ENCODE results near the gene TIGD2.

The TIGD2 gene

GRCh38 chr4:89161841-89162240 lies 50.5 kb downstream of the TIGD2 start:
- no peak overlapping the region for H3K27ac Mint-ChIP-seq
- H3K27me3 Mint-ChIP-seq, result peaks cover 9% of the 10 kb centered on the region
- H3K4me3 Mint-ChIP-seq, result no peak overlapping the region
- CTCF ChIA-PET, result interaction anchor here (0.7 to 1.8 kb wide), 3 partner anchors 15 to 65 kb away, joined by 3 to 6 read pairs (median 6); no protein-coding TSS in a partner anchor
- no peaks in the 10 kb centered on the region for H3K4me1 Mint-ChIP-seq
- no peaks in the 10 kb centered on the region for H3K36me3 Mint-ChIP-seq
- no peaks in the 10 kb centered on the region for H3K9me3 Mint-ChIP-seq
- DNase-seq, result no peak

- CTCF ChIA-PET, result interaction anchor here (0.7 to 1.8 kb wide), 4 partner anchors 14 to 272 kb away, joined by 3 to 6 read pairs (median 6); no protein-coding TSS in a partner anchor
- no peak for DNase-seq
- Mint-ChIP-seq H3K4me1 (no peaks in the 10 kb centered on the region), H3K27ac (no peak overlapping the region), H3K36me3 (no peaks in the 10 kb centered on the region), H3K4me3 (no peak overlapping the region), H3K9me3 (no peaks in the 10 kb centered on the region), H3K27me3 (peaks cover 9% of the 10 kb centered on the region)
These were observed 51.2 kb downstream of the TIGD2 start for GRCh38 chr4:89162496-89162895.

GRCh38 chr4:89162987-89163386 lies 51.7 kb downstream of the TIGD2 start:
- Mint-ChIP-seq H3K9me3 (no peaks in the 10 kb centered on the region), H3K36me3 (no peaks in the 10 kb centered on the region), H3K27ac (no peak overlapping the region), H3K4me1 (no peaks in the 10 kb centered on the region), H3K27me3 (peaks cover 6% of the 10 kb centered on the region), H3K4me3 (no peak overlapping the region)
- no peak for DNase-seq
- CTCF ChIA-PET, result interaction anchor here (1.1 to 1.8 kb wide), 4 partner anchors 13 to 318 kb away, joined by 3 to 6 read pairs (median 6); no protein-coding TSS in a partner anchor

- Mint-ChIP-seq H3K4me3 (no peak overlapping the region), H3K36me3 (no peaks in the 10 kb centered on the region), H3K4me1 (no peaks in the 10 kb centered on the region), H3K27ac (no peak overlapping the region), H3K27me3 (peaks cover 5% of the 10 kb centered on the region), H3K9me3 (no peaks in the 10 kb centered on the region)
- no peak for DNase-seq
- CTCF ChIA-PET, result interaction anchor here (0.6 to 2.7 kb wide), 5 partner anchors 40 to 1788 kb away, joined by 3 to 9 read pairs (median 3); no protein-coding TSS in a partner anchor
These were observed 53.1 kb downstream of the TIGD2 start for GRCh38 chr4:89164400-89164799.

Data from activated naive CD4-positive, alpha-beta T cell treated with anti-CD3 and anti-CD28 coated beads, Interleukin-2, amount 10 ng/mL, durations not matched to agents 7 days and 5 days (primary cell).